ENCODE data around the gene ZNF407.

DNA sequence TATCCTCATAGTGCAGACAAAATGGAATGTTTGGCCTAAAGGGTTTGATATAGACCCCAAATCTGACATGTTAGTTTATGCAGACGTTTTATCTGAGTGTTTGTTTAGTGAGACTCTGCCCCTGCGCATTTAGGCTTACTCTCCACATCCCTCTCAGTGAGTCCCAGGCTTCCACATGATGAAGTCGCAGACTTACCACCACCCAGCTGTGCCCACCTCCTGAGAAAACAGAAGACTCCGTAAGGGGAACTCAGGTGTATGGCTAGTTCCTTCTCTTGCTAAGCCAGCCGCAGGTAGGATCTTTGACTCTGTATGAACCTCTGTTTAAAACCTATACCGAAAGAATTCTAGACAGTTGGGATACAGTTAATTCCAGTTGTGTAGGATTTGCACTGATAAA lies 338.7 kb downstream of the ZNF407 start:
- no peak for TF ChIP-seq CTCF (conservative IDR thresholded peaks at IDR 0.05 in 1 of 2, IDR thresholded peaks at IDR 0.05 in 1 of 2; ENCODE audit: extremely low read depth in 1 of 2, insufficient read depth in 1 of 2, low read depth in 1 of 2, low read length in 2 of 2)
- TF ChIP-seq EZH2 (IDR thresholded peaks at IDR 0.05; ENCODE audit: borderline replicate concordance, low read length) = no peak
